ENCODE data around the gene HECA. TPM values are rescaled to one million over a fixed set of nuclear protein-coding genes. Genes with fewer than 3 reads are reported as not detected.

Gene HECA
- total RNA-seq, 1 experiment from 2014 or later: 10.7 TPM

GRCh38 chr6:139148557-139149235 is 13.8 kb downstream of the HECA start:
- no peaks in the 10 kb centered on the region for H3K79me2 ChIP-seq (ENCODE audit: insufficient read depth, low read length)
- no peaks in the 10 kb centered on the region for H3K36me3 ChIP-seq (ENCODE audit: control insufficient read depth in 1 of 2, insufficient read depth in 2 of 2, low read length in 2 of 2)
- no peaks in the 10 kb centered on the region for H3K9me3 ChIP-seq (ENCODE audit: control insufficient read depth in 1 of 2, insufficient read depth in 1 of 2, low read depth in 1 of 2, low read length in 2 of 2)
- no peaks in the 10 kb centered on the region for H4K20me1 ChIP-seq (ENCODE audit: insufficient read depth)
- H3K9me2 ChIP-seq (ENCODE audit: insufficient read depth): no peaks in the 10 kb centered on the region
- ATAC-seq (no peak), DNase-seq (ENCODE audit: low read depth, low spot score) (no peak)
- POLR2A ChIA-PET: no interaction called here
- BruUV-seq (replicated peaks): no TSS peak
- intact Hi-C loops (cut with micrococcal nuclease): no loop called here
- H3K27ac ChIP-seq (ENCODE audit: low read depth, low read length): no peak overlapping the region
- no peak overlapping the region for H3K4me3 ChIP-seq (replicated peaks in 1 of 2; ENCODE audit: low read depth in 1 of 2, low read length in 2 of 2)
- no peak overlapping the region for H2AFZ ChIP-seq (ENCODE audit: low read depth, low read length, poor library complexity, severe bottlenecking)
- no peak overlapping the region for H3K9ac ChIP-seq (ENCODE audit: low read length)
- RAD21 ChIA-PET (ENCODE audit: low non-redundant PET in 1 of 2, low total read pairs in 2 of 2, uncharacterized antibody in 2 of 2, unreplicated experiment in 2 of 2): no interaction called here
- no peaks in the 10 kb centered on the region for H3K27me3 ChIP-seq (ENCODE audit: insufficient read depth, low read length)
- no peaks in the 10 kb centered on the region for H3K4me1 ChIP-seq (ENCODE audit: control insufficient read depth in 1 of 2, insufficient read depth in 2 of 2, low read length in 2 of 2)
- no peak overlapping the region for H3K4me2 ChIP-seq (ENCODE audit: low read length)
- TF ChIP-seq ZNF274 (IDR thresholded peaks at IDR 0.05; ENCODE audit: low read depth, low read length) (no peak), SIN3A (IDR thresholded peaks at IDR 0.05; ENCODE audit: low read depth) (no peak), SP1 (IDR thresholded peaks at IDR 0.05; ENCODE audit: low read depth) (no peak), CBX3 (IDR thresholded peaks at IDR 0.05; ENCODE audit: low read depth) (no peak), ZFX (IDR thresholded peaks at IDR 0.05) (no peak)
- CTCF ChIA-PET: no interaction called here

DNA sequence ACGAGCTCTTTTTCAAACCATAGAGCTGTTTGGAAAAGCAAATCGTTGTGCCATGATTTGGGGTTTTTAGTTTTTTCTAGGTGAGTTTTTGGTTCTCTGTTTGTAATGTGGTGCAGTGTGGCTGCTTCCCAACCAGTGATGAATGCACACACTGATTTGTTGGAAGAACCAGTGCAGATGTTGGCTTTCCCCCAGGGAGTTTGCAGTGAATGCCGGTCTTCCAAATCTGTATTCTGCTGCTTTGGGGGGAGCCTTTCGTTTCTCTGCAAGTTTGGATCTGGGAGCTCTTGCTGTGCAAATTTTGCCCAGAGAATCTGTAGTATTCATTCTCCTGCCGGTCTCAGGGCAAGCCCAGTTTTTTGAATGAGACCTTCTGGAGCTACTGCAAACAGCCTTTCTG is 14.5 kb downstream of the HECA start:
- H3K9me3 ChIP-seq (ENCODE audit: control insufficient read depth in 1 of 2, insufficient read depth in 1 of 2, low read depth in 1 of 2, low read length in 2 of 2): no peaks in the 10 kb centered on the region
- H3K79me2 ChIP-seq (ENCODE audit: insufficient read depth, low read length): no peaks in the 10 kb centered on the region
- no peak overlapping the region for H3K9ac ChIP-seq (ENCODE audit: low read length)
- H3K4me3 ChIP-seq (replicated peaks in 1 of 2; ENCODE audit: low read depth in 1 of 2, low read length in 2 of 2): no peak overlapping the region
- ChIA-PET CTCF (no interaction called here), POLR2A (no interaction called here), RAD21 (ENCODE audit: low non-redundant PET in 1 of 2, low total read pairs in 2 of 2, uncharacterized antibody in 2 of 2, unreplicated experiment in 2 of 2) (no interaction called here)
- H3K36me3 ChIP-seq (ENCODE audit: control insufficient read depth in 1 of 2, insufficient read depth in 2 of 2, low read length in 2 of 2): no peaks in the 10 kb centered on the region
- no peak for DNase-seq (ENCODE audit: low read depth, low spot score)
- no peaks in the 10 kb centered on the region for H3K9me2 ChIP-seq (ENCODE audit: insufficient read depth)
- H2AFZ ChIP-seq (ENCODE audit: low read depth, low read length, poor library complexity, severe bottlenecking): no peak overlapping the region
- no peak for ATAC-seq
- TF ChIP-seq SP1 (IDR thresholded peaks at IDR 0.05; ENCODE audit: low read depth) (no peak), REST (IDR thresholded peaks at IDR 0.05; ENCODE audit: low read depth) (no peak), JUND (IDR thresholded peaks at IDR 0.05) (no peak), ATF3 (IDR thresholded peaks at IDR 0.05) (no peak), EGR1 (IDR thresholded peaks at IDR 0.05; ENCODE audit: low read depth) (no peak), POLR2A (IDR thresholded peaks at IDR 0.05; ENCODE audit: borderline replicate concordance, extremely low read depth, insufficient read depth, insufficient read length) (no peak), ZNF274 (IDR thresholded peaks at IDR 0.05; ENCODE audit: low read depth, low read length) (no peak), POLR2AphosphoS5 (IDR thresholded peaks at IDR 0.05; ENCODE audit: low read depth, low read length) (no peak), SIN3A (IDR thresholded peaks at IDR 0.05; ENCODE audit: low read depth) (no peak), ZFX (IDR thresholded peaks at IDR 0.05) (no peak), CBX3 (IDR thresholded peaks at IDR 0.05; ENCODE audit: low read depth) (no peak), TCF7L2 (IDR thresholded peaks at IDR 0.05; ENCODE audit: borderline replicate concordance, extremely low read depth, insufficient read depth, insufficient read length) (no peak), RAD21 (IDR thresholded peaks at IDR 0.05; ENCODE audit: low read depth) (no peak)
- TF ChIP-seq, protein P1, sequence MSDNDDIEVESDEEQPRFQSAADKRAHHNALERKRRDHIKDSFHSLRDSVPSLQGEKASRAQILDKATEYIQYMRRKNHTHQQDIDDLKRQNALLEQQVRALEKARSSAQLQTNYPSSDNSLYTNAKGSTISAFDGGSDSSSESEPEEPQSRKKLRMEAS (IDR thresholded peaks at IDR 0.05): no peak
- BruUV-seq (replicated peaks): no TSS peak
- no peak overlapping the region for H3K4me2 ChIP-seq (ENCODE audit: low read length)
- H3K27ac ChIP-seq (ENCODE audit: low read depth, low read length): no peak overlapping the region
- H3K4me1 ChIP-seq (ENCODE audit: control insufficient read depth in 1 of 2, insufficient read depth in 2 of 2, low read length in 2 of 2): no peaks in the 10 kb centered on the region
- H4K20me1 ChIP-seq (ENCODE audit: insufficient read depth): no peaks in the 10 kb centered on the region
- intact Hi-C loops (cut with micrococcal nuclease): no loop called here
- no peaks in the 10 kb centered on the region for H3K27me3 ChIP-seq (ENCODE audit: insufficient read depth, low read length)

Data from HCT116 (cell line).